Activated CD8-positive, alpha-beta T cell treated with anti-CD3 and anti-CD28 coated beads for 36 hours (primary cell): ENCODE data around the gene CEBPE. TPM values are rescaled to one million over a fixed set of nuclear protein-coding genes. Genes with fewer than 3 reads are reported as not detected.

ENCODE experiments used
- ATAC-seq: fragments of 200-7000 bp; cut with Tn5 transposase; one replicate; pipeline ENCODE4 v1.10.0; 2021; ENCODE audit warnings: mild to moderate bottlenecking, moderate library complexity
- CTCF ChIA-PET: fragments of 350-600 bp; sonication (Branson Sonifier 250); formaldehyde crosslinking; loops from one replicate; lab custom pipeline; 2021; ENCODE audit warnings: antibody characterized with exemption; lab: Charles Lee
- POLR2A ChIA-PET: fragments of 350-600 bp; sonication (Branson Sonifier 250); formaldehyde crosslinking; loops from one replicate; lab custom pipeline; 2021; ENCODE audit warnings: antibody characterized with exemption; lab: Charles Lee
- DNase-seq: peaks from one replicate; pipeline ENCODE4 v3.0.0-alpha.2; 2020
- H3K27ac Mint-ChIP-seq: one replicate; pipeline ENCODE4 v1.8.0; 2021; ENCODE audit warnings: mild to moderate bottlenecking, mixed read lengths
- H3K27me3 Mint-ChIP-seq: one replicate; pipeline ENCODE4 v1.8.0; 2021; ENCODE audit warnings: mixed read lengths
- H3K36me3 Mint-ChIP-seq: one replicate; pipeline ENCODE4 v1.8.0; 2021; ENCODE audit warnings: low read depth, mixed read lengths
- H3K4me1 Mint-ChIP-seq: one replicate; pipeline ENCODE4 v1.8.0; 2021; ENCODE audit warnings: low read depth, mixed read lengths
- H3K4me3 Mint-ChIP-seq: one replicate; pipeline ENCODE4 v1.8.0; 2021; ENCODE audit warnings: mild to moderate bottlenecking, moderate library complexity, mixed read lengths
- H3K9me3 Mint-ChIP-seq: one replicate; pipeline ENCODE4 v1.8.0; 2021; ENCODE audit warnings: mixed read lengths
- intact Hi-C: fragments of 100-400 bp; cut with micrococcal nuclease; formaldehyde crosslinking; loops from one replicate; pipeline ENCODE4 v1.10.0; 2022
- total RNA-seq, 2 experiments: library from RNA; stranded (reverse); gene quantifications; one replicate each; pipeline ENCODE4 v1.2.3, GENCODE V29; 2021
- TF ChIP-seq, protein P1 (sequence below): fragments of 200-600 bp; IDR thresholded peaks from one replicate; pipeline ENCODE4 v1.8.0; 2022; ENCODE audit warnings: antibody characterized with exemption, mild to moderate bottlenecking

CEBPE gene
- total RNA-seq, 2 experiments from 2014 or later = 0.27 to 0.34 TPM

DNA sequence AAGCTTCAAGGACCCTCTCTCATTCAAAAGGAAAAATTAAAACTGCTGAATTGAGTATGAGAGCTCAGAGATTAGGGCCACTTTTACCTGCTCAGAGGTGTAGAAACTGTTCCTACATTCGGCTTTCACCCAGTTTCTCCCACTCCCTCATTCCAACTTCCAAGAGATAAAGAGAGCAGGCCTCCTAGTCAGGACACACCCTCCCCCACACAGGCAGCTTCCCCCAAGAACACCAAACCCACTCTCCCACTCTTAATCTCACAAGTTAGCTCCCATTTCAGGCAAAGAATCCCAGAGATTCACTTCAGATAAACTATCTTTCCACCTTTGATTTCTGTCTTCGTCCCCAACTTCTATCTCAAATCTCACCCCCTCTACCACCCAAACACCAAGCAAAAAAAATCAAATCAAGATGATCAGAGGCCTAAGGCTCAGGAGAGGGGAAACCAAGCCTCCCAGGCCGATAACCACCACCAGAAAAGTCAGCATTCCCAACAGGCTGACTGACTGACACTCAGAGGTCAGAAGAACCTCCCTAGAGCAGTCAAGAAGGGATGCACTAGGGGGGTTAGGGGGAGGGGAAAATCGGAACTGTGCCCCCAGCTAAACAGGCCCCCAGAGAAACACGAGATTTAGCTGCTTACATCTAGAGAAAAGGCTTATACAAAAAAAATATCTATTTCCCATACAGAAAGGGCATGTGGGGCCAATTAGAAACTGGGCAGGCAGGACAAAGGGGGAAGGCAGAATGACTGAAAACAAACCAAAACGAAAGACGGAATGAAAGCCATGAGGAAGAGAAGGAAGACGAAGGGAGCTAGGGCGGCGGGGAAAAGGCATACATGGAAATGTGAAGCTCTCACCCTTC is 48.6 kb downstream of the CEBPE start:
- peak overlapping the region; percentile 97 for H3K27ac Mint-ChIP-seq
- intact Hi-C loops = no loop called here
- H3K4me1 Mint-ChIP-seq = peaks cover 34% of the 10 kb centered on the region
- H3K4me3 Mint-ChIP-seq = peak overlapping the region; percentile 96
- ChIA-PET CTCF (interaction anchor here (1.0 to 9.8 kb wide), 19 partner anchors 7 to 225 kb away, joined by 3 to 196 read pairs (median 7); partner anchors contain the start of genes ACIN1, AJUBA, C14orf119 and CDH24), POLR2A (interaction anchor here (0.7 to 2.2 kb wide), 7 partner anchors 13 to 250 kb away, joined by 3 to 8 read pairs (median 6); partner anchors contain the start of genes ACIN1, C14orf119, CDH24 and PPP1R3E)
- TF ChIP-seq, protein P1, sequence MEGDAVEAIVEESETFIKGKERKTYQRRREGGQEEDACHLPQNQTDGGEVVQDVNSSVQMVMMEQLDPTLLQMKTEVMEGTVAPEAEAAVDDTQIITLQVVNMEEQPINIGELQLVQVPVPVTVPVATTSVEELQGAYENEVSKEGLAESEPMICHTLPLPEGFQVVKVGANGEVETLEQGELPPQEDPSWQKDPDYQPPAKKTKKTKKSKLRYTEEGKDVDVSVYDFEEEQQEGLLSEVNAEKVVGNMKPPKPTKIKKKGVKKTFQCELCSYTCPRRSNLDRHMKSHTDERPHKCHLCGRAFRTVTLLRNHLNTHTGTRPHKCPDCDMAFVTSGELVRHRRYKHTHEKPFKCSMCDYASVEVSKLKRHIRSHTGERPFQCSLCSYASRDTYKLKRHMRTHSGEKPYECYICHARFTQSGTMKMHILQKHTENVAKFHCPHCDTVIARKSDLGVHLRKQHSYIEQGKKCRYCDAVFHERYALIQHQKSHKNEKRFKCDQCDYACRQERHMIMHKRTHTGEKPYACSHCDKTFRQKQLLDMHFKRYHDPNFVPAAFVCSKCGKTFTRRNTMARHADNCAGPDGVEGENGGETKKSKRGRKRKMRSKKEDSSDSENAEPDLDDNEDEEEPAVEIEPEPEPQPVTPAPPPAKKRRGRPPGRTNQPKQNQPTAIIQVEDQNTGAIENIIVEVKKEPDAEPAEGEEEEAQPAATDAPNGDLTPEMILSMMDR = no peak
- ATAC-seq (no peak), DNase-seq (no peak)
- no peaks in the 10 kb centered on the region for H3K9me3 Mint-ChIP-seq
- H3K36me3 Mint-ChIP-seq = peaks cover 45% of the 10 kb centered on the region
- no peaks in the 10 kb centered on the region for H3K27me3 Mint-ChIP-seq

DNA sequence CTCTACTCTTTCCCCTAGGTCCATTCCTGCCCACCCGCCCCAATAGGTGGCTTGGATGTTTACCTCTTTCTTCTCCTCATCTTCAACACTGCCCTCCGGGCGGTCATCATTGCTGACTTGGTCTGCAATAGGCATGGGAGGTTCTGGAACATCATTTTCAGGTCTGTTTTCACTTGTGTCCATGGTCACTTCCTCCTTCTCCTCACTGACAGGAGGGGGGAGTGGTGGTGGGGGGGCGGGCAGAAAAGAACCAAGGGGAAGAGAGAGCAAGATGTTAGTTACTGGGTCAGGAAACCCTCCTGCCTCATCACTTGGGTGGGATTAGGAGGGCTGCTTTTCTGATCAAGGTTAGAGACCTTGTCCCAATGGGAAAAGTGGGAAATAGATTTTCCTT is 49.6 kb downstream of the CEBPE start:
- TF ChIP-seq, protein P1 = no peak
- peak overlapping the region; percentile 52 for H3K27ac Mint-ChIP-seq
- peak overlapping the region; percentile 96 for H3K4me3 Mint-ChIP-seq
- DNase-seq (no peak), ATAC-seq (no peak)
- POLR2A ChIA-PET = interaction anchor here (0.9 to 1.9 kb wide), 5 partner anchors 8 to 87 kb away, joined by 3 to 12 read pairs (median 5); partner anchors contain the start of genes AJUBA and CDH24
- peaks cover 36% of the 10 kb centered on the region for H3K4me1 Mint-ChIP-seq
- peaks cover 48% of the 10 kb centered on the region for H3K36me3 Mint-ChIP-seq
- CTCF ChIA-PET = interaction anchor here (0.8 to 12.3 kb wide), 70 partner anchors 5 to 461 kb away, joined by 3 to 196 read pairs (median 6); partner anchors contain the start of genes ACIN1, AJUBA, C14orf119 and CDH24
- intact Hi-C loops = no loop called here
- H3K27me3 Mint-ChIP-seq = no peaks in the 10 kb centered on the region
- H3K9me3 Mint-ChIP-seq = no peaks in the 10 kb centered on the region

- peak; percentile 84 for DNase-seq
- Mint-ChIP-seq H3K27ac (peak overlapping the region; percentile 69), H3K4me3 (peak overlapping the region; percentile 47), H3K4me1 (peaks cover 36% of the 10 kb centered on the region), H3K36me3 (peaks cover 54% of the 10 kb centered on the region), H3K27me3 (no peaks in the 10 kb centered on the region), H3K9me3 (no peaks in the 10 kb centered on the region)
- CTCF ChIA-PET = interaction anchor here (0.7 to 12.3 kb wide), 81 partner anchors 6 to 508 kb away, joined by 3 to 196 read pairs (median 5); partner anchors contain the start of genes ACIN1, AJUBA, C14orf119 and CDH24
- peak; percentile 79 for ATAC-seq
- POLR2A ChIA-PET = interaction anchor here (0.8 to 1.9 kb wide), 9 partner anchors 8 to 462 kb away, joined by 3 to 12 read pairs (median 4); partner anchors contain the start of genes AJUBA, CDH24 and HAUS4
- TF ChIP-seq, protein P1 = peak; percentile 96
- intact Hi-C loops = no loop called here
Observed at GRCh38 chr14:23068789-23069412, 50.2 kb downstream of the CEBPE start.

- no peaks in the 10 kb centered on the region for H3K9me3 Mint-ChIP-seq
- ATAC-seq (no peak), DNase-seq (no peak)
- peaks cover 36% of the 10 kb centered on the region for H3K4me1 Mint-ChIP-seq
- CTCF ChIA-PET = interaction anchor here (0.7 to 12.3 kb wide), 81 partner anchors 6 to 507 kb away, joined by 3 to 196 read pairs (median 5); partner anchors contain the start of genes ACIN1, AJUBA, C14orf119 and CDH24
- peaks cover 60% of the 10 kb centered on the region for H3K36me3 Mint-ChIP-seq
- H3K27me3 Mint-ChIP-seq = no peaks in the 10 kb centered on the region
- intact Hi-C loops = no loop called here
- TF ChIP-seq, protein P1 = no peak
- peak overlapping the region; percentile 69 for H3K27ac Mint-ChIP-seq
- POLR2A ChIA-PET = interaction anchor here (0.8 to 1.9 kb wide), 9 partner anchors 9 to 461 kb away, joined by 3 to 12 read pairs (median 4); partner anchors contain the start of genes AJUBA, CDH24 and HAUS4
- H3K4me3 Mint-ChIP-seq = no peak overlapping the region
Observed at GRCh38 chr14:23067847-23068788, 50.9 kb downstream of the CEBPE start.

Other genes starting within 250 kb of the CEBPE start
- 10 to 100 TPM; 18.7 to 21.0 TPM for gene LRP10, start 247.5 kb downstream of the CEBPE start, total RNA-seq
- gene REM2, start 236.0 kb downstream of the CEBPE start, total RNA-seq = under 1 TPM; 0.20 to 0.27 TPM
- gene RBM23, start 200.1 kb downstream of the CEBPE start, total RNA-seq = 10 to 100 TPM; 46.9 to 55.2 TPM
- 100 to 1,000 TPM; 107 to 116 TPM for gene PRMT5, start 189.9 kb downstream of the CEBPE start, total RNA-seq
- 10 to 100 TPM; 80.3 to 82.2 TPM for gene HAUS4, start 162.2 kb downstream of the CEBPE start, total RNA-seq
- 1 to 10 TPM; 2.3 to 2.6 TPM for gene AJUBA, start 136.7 kb downstream of the CEBPE start, total RNA-seq
- gene C14orf93, start 109.1 kb downstream of the CEBPE start, total RNA-seq = 10 to 100 TPM; 13.2 to 13.5 TPM
- gene PSMB5, start 84.4 kb downstream of the CEBPE start, total RNA-seq = 100 to 1,000 TPM; 119 to 120 TPM
- gene PSMB11, start 77.0 kb downstream of the CEBPE start, total RNA-seq = not detected
- gene CDH24, start 61.7 kb downstream of the CEBPE start, total RNA-seq = under 1 TPM; 0.69 to 0.72 TPM
- gene ACIN1, start 24.1 kb downstream of the CEBPE start, total RNA-seq = 100 to 1,000 TPM; 132 to 139 TPM
- gene C14orf119, start 23.8 kb downstream of the CEBPE start, total RNA-seq = 10 to 100 TPM; 49.2 to 51.1 TPM
- not detected for gene CIROP, start 14.3 kb downstream of the CEBPE start, total RNA-seq
- gene SLC7A8, start 64.4 kb upstream of the CEBPE start, total RNA-seq = 1 to 10 TPM; 1.5 to 1.9 TPM
- not detected for gene RNF212B, start 118.7 kb upstream of the CEBPE start, total RNA-seq
- gene HOMEZ, start 166.9 kb upstream of the CEBPE start, total RNA-seq = 10 to 100 TPM; 10.9 to 11.8 TPM
- gene PPP1R3E, start 183.6 kb upstream of the CEBPE start, total RNA-seq = 10 to 100 TPM; 43.9 to 47.9 TPM
- 1 to 10 TPM; 1.1 to 1.3 TPM for gene BCL2L2, start 187.6 kb upstream of the CEBPE start, total RNA-seq
- 100 to 1,000 TPM; 258 to 260 TPM for gene PABPN1, start 202.2 kb upstream of the CEBPE start, total RNA-seq
- 1 to 10 TPM; 2.3 TPM for gene SLC22A17, start 233.6 kb upstream of the CEBPE start, total RNA-seq
- not detected for gene EFS, start 245.9 kb upstream of the CEBPE start, total RNA-seq